Keratinocyte (primary cell): ENCODE data around the gene MUC6. TPM values are rescaled to one million over a fixed set of nuclear protein-coding genes. Genes with fewer than 3 reads are reported as not detected.

Source experiments
- DNase-seq: peaks from one replicate; pipeline ENCODE4 v3.0.0-alpha.2; 2011; ENCODE audit warnings: low read depth, missing footprints, low spot score
- FAIRE-seq: peaks from 2 replicates; lab custom pipeline; 2011; peaks lifted over from hg19 to GRCh38; lab: Jason Lieb, UNC
- H2AFZ ChIP-seq: 2 replicates; pipeline ENCODE4 v1.6.0; 2012; ENCODE audit warnings: low read length, control low read depth, inconsistent platforms; ENCODE audit not compliant: control insufficient read depth
- H3K27ac ChIP-seq: 2 replicates; pipeline ENCODE4 v1.5.1; 2011; ENCODE audit warnings: low read length; ENCODE audit not compliant: control insufficient read depth, insufficient read depth
- H3K27me3 ChIP-seq: 3 replicates; pipeline ENCODE4 v1.6.0; 2011; ENCODE audit warnings: low read length; ENCODE audit not compliant: control insufficient read depth, insufficient read depth; ENCODE audit errors: extremely low read depth
- H3K36me3 ChIP-seq, 2 experiments: 2 replicates in 1 of 2; 3 replicates in 1 of 2; pipeline ENCODE4 v1.5.1; 2011; ENCODE audit warnings: low read length in 2 of 2, mild to moderate bottlenecking in 1 of 2; ENCODE audit not compliant: control insufficient read depth in 2 of 2, insufficient read depth in 2 of 2; ENCODE audit errors: extremely low read depth in 1 of 2
- H3K4me1 ChIP-seq: 3 replicates; pipeline ENCODE4 v1.5.1; 2011; ENCODE audit warnings: low read length; ENCODE audit not compliant: control insufficient read depth, insufficient read depth; ENCODE audit errors: extremely low read depth
- H3K4me2 ChIP-seq: 3 replicates; pipeline ENCODE4 v1.6.0; 2011; ENCODE audit warnings: low read depth, low read length; ENCODE audit not compliant: control insufficient read depth, insufficient read depth; ENCODE audit errors: extremely low read depth
- H3K4me3 ChIP-seq, 3 experiments: fragments of 200-600 bp in 1 of 3; sonication (generic) in 1 of 3; 2 replicates in 2 of 3; 3 replicates in 1 of 3; pipeline ENCODE4 v1.5.1; 2011 to 2016; ENCODE audit warnings: low read length in 3 of 3, mild to moderate bottlenecking in 3 of 3, control low read depth in 2 of 3, inconsistent platforms in 1 of 3, low read depth in 1 of 3, mixed read lengths in 1 of 3, mixed run types in 1 of 3, moderate library complexity in 1 of 3; ENCODE audit not compliant: control insufficient read depth in 2 of 3, insufficient read depth in 2 of 3; ENCODE audit errors: extremely low read depth in 1 of 3
- H3K79me2 ChIP-seq: 2 replicates; pipeline ENCODE4 v1.6.0; 2012; ENCODE audit warnings: low read length; ENCODE audit not compliant: control insufficient read depth, insufficient read depth
- H3K9ac ChIP-seq: 3 replicates; pipeline ENCODE4 v1.6.0; 2011; ENCODE audit warnings: low read length; ENCODE audit not compliant: control insufficient read depth, insufficient read depth; ENCODE audit errors: extremely low read depth
- H3K9me1 ChIP-seq: 3 replicates; pipeline ENCODE4 v1.6.0; 2011; ENCODE audit warnings: low read length; ENCODE audit not compliant: control insufficient read depth, insufficient read depth; ENCODE audit errors: extremely low read depth
- H3K9me3 ChIP-seq: 2 replicates; pipeline ENCODE4 v1.5.1; 2012; ENCODE audit warnings: low read depth, low read length; ENCODE audit not compliant: control insufficient read depth
- H4K20me1 ChIP-seq: 3 replicates; pipeline ENCODE4 v1.6.0; 2011; ENCODE audit warnings: low read length; ENCODE audit not compliant: control insufficient read depth, insufficient read depth; ENCODE audit errors: extremely low read depth
- CTCF ChIP-seq, 3 experiments: IDR thresholded peaks in 1 of 3; conservative IDR thresholded peaks in 1 of 3; optimal IDR thresholded peaks in 1 of 3; 2 replicates in 2 of 3; 3 replicates in 1 of 3; pipeline versions ENCODE3 to v1.5.1; 2011; ENCODE audit warnings: low read length in 3 of 3, mild to moderate bottlenecking in 3 of 3, moderate library complexity in 2 of 3, control low read depth in 1 of 3, inconsistent platforms in 1 of 3; ENCODE audit not compliant: insufficient read depth in 2 of 3; ENCODE audit errors: extremely low read depth in 1 of 3
- EZH2 ChIP-seq: IDR thresholded peaks from one replicate; pipeline ENCODE4 v1.6.1; 2012; ENCODE audit warnings: inconsistent platforms, mild to moderate bottlenecking, low read length, moderate library complexity
- dilution Hi-C: fragments of 300-500 bp; cut with MboI; formaldehyde crosslinking; loops from one replicate; pipeline ENCODE4 v1.7.0; 2020; ENCODE audit warnings: low sequenced_read_pairs; ENCODE audit not compliant: extremely low pct_ligation_motif_present
- polyA plus RNA-seq, 5 experiments: library from polyadenylated mRNA; depleted of rRNA in 3 of 5; stranded (reverse) in 3 of 5; stranded (forward) in 1 of 5; unstranded in 1 of 5; fragments of >200 nt; gene quantifications; 1 replicate in 1 of 5; 2 replicates in 3 of 5; 3 replicates in 1 of 5; pipeline versions ENCODE4 v1.2.1 to v1.2.3, GENCODE V29; 2011 to 2012; ENCODE audit warnings: missing spikeins in 2 of 5, low read depth in 1 of 5, low replicate concordance in 1 of 5

MUC6 gene
- polyA plus RNA-seq, 1 donor (not counting 4 experiments of a cell fraction or from before 2014, with no cell fraction given) = not detected

DNA sequence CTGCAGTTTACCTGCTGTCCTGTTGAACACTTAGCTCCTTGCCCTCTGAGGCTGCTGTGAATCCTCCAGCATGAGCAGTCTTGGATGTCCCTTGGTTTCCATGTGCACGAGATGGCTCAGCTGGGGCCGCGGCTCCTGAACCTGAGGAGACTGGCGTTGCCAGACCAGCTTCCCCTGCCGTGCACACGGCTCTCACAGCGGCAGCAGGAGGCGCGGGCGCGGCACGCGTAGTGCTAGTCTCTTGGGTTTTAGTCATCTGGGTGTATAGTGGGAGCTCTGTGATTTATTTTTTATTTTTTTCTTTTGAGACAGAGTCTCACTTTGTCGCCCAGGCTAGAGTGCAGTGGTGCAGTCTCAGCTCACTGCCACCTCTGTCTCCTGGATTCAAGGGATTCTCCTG lies 54.8 kb downstream of the MUC6 start:
- H2AFZ ChIP-seq = no peak overlapping the region
- DNase-seq (no peak), FAIRE-seq (no peak)
- H3K9me1 ChIP-seq = no peaks in the 10 kb centered on the region
- H3K36me3 ChIP-seq = peaks cover 28 to 37% of the 10 kb centered on the region in 2 experiments
- no peaks in the 10 kb centered on the region for H3K4me1 ChIP-seq
- H3K27ac ChIP-seq = no peak overlapping the region
- peaks cover 2% of the 10 kb centered on the region for H4K20me1 ChIP-seq
- no peak overlapping the region for H3K4me2 ChIP-seq
- H3K9me3 ChIP-seq = no peaks in the 10 kb centered on the region
- peaks cover 3% of the 10 kb centered on the region for H3K79me2 ChIP-seq
- dilution Hi-C loops = no loop called here
- no peak overlapping the region for H3K9ac ChIP-seq
- no peak overlapping the region for H3K4me3 ChIP-seq
- H3K27me3 ChIP-seq = no peaks in the 10 kb centered on the region
- TF ChIP-seq CTCF (optimal IDR thresholded peaks at IDR 0.05 in 1 of 3, IDR thresholded peaks at IDR 0.05 in 1 of 3, conservative IDR thresholded peaks at IDR 0.05 in 1 of 3; ENCODE audit: extremely low read depth in 1 of 3, insufficient read depth in 2 of 3, low read length in 3 of 3) (no peak), EZH2 (no peak)

DNA sequence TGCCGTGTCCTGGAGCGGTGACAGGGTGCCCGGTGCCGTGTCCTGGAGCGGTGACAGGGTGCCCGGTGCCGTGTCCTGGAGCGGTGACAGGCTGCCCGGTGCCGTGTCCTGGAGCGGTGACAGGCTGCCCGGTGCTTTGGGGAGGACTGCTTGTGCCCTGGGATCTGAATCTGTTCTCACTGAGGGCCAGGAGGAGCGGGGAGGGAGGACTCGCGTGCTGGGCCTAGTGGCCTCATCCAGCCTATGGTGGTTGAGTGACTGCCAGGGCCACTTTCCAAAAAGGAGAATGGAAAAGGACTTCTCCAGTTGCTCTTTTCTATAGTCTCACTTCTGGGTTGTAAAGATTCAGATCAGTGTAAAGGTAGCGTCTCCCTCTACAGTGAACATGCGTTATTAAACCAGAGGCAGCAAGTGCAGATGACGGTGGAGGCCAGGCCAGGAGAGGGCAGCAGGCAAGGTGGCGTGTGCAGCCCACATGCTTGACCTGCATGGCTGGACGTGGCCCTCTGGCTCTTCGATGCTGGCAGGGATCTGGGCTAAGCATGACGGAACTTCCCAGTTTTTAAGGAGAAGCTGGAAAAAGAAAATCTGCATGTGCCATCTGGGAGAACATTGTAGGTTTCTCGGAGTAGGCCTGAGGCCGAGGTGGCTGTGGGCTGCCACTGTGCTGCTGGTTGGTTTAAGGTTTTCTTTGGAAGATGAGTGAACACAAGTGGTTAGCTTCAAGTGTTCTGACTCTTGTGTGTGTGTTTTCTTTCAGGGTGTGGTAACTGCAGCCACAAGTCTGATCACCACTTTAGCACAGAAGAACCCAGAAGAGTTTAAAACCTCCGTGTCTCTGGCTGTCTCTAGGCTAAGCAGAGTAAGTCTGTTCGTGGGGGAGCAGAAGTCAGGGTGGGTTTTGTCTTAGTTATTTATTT lies 55.8 kb downstream of the MUC6 start:
- Histone ChIP-seq H3K4me3 (no peak overlapping the region), H3K36me3 (peaks cover 22 to 32% of the 10 kb centered on the region in 2 experiments), H3K27me3 (no peaks in the 10 kb centered on the region), H3K9ac (no peak overlapping the region), H3K79me2 (peaks cover 3% of the 10 kb centered on the region), H3K27ac (no peak overlapping the region), H4K20me1 (peaks cover 2% of the 10 kb centered on the region), H3K4me1 (no peaks in the 10 kb centered on the region), H3K9me1 (no peaks in the 10 kb centered on the region), H3K4me2 (no peak overlapping the region), H2AFZ (no peak overlapping the region), H3K9me3 (no peaks in the 10 kb centered on the region)
- DNase-seq (no peak), FAIRE-seq (no peak)
- peak in 1 of 3 experiments; percentile 32 for TF ChIP-seq CTCF (optimal IDR thresholded peaks at IDR 0.05 in 1 of 3, IDR thresholded peaks at IDR 0.05 in 1 of 3, conservative IDR thresholded peaks at IDR 0.05 in 1 of 3; ENCODE audit: extremely low read depth in 1 of 3, insufficient read depth in 2 of 3, low read length in 3 of 3)
- no peak for TF ChIP-seq EZH2
- dilution Hi-C loops = no loop called here
